ENCODE measurements around the gene LIMS3. TPM values are rescaled to one million over a fixed set of nuclear protein-coding genes. Genes with fewer than 3 reads are reported as not detected.

Gene LIMS3
- total RNA-seq, 2 experiments from 2014 or later, result 0.42 TPM; not detected in 1

Other genes starting within 250 kb of the LIMS3 start
- 100 to 1,000 TPM; 283 to 291 TPM for gene RGPD5, start 104.4 kb upstream of the LIMS3 start, total RNA-seq
- not detected for gene MALL, start 217.1 kb downstream of the LIMS3 start, total RNA-seq

All from CD4-positive, alpha-beta T cell (primary cell).